Natural killer cell (primary cell): ENCODE measurements around the gene CFAP77. TPM values are rescaled to one million over a fixed set of nuclear protein-coding genes. Genes with fewer than 3 reads are reported as not detected.

Source experiments
- ATAC-seq, 3 donors: fragments of 150-1000 bp in 2 of 3; fragments of 200-7000 bp in 1 of 3; cut with Tn5 transposase; 1 replicate in 1 of 3; 2 replicates in 2 of 3; pipeline ENCODE4 v1.10.0; 2021; ENCODE audit warnings: mild to moderate bottlenecking in 2 of 3, moderate library complexity in 2 of 3
- DNase-seq, 2 donors: peaks; one replicate each; pipeline versions ENCODE4 v3.0.0 to v3.0.0-alpha.2; 2013 to 2021; ENCODE audit warnings: mixed read lengths in 1 of 2
- H3K27ac ChIP-seq: one replicate; pipeline ENCODE4 v1.5.1; 2013; ENCODE audit warnings: mild to moderate bottlenecking, low read length
- H3K27me3 ChIP-seq: one replicate; pipeline ENCODE4 v1.6.1; 2013; ENCODE audit warnings: low read length; ENCODE audit not compliant: control insufficient read depth, insufficient read depth
- H3K36me3 ChIP-seq: one replicate; pipeline ENCODE4 v1.6.1; 2013; ENCODE audit warnings: low read length; ENCODE audit not compliant: control insufficient read depth, insufficient read depth
- H3K4me1 ChIP-seq: one replicate; pipeline ENCODE4 v1.6.1; 2013; ENCODE audit warnings: low read length; ENCODE audit not compliant: control insufficient read depth, insufficient read depth
- H3K4me3 ChIP-seq: one replicate; pipeline ENCODE4 v1.5.1; 2013; ENCODE audit warnings: low read length
- H3K9me3 ChIP-seq: one replicate; pipeline ENCODE4 v1.6.1; 2013; ENCODE audit warnings: low read length; ENCODE audit not compliant: control insufficient read depth, insufficient read depth
- H3K27ac Mint-ChIP-seq, 2 donors: one replicate each; pipeline ENCODE4 v1.8.0; 2022; ENCODE audit warnings: mild to moderate bottlenecking in 2 of 2, mixed read lengths in 2 of 2, moderate library complexity in 1 of 2
- H3K27me3 Mint-ChIP-seq, 2 donors: one replicate each; pipeline ENCODE4 v1.8.0; 2022; ENCODE audit warnings: low read depth in 2 of 2, mixed read lengths in 2 of 2
- H3K36me3 Mint-ChIP-seq: one replicate; pipeline ENCODE4 v1.8.0; 2022; ENCODE audit warnings: mixed read lengths
- H3K4me1 Mint-ChIP-seq, 2 donors: one replicate each; pipeline ENCODE4 v1.8.0; 2022; ENCODE audit warnings: mixed read lengths in 2 of 2
- H3K4me3 Mint-ChIP-seq: one replicate; pipeline ENCODE4 v1.8.0; 2022; ENCODE audit warnings: mild to moderate bottlenecking, moderate library complexity, mixed read lengths
- H3K9me3 Mint-ChIP-seq, 2 donors: one replicate each; pipeline ENCODE4 v1.8.0; 2022; ENCODE audit warnings: mixed read lengths in 2 of 2
- CTCF ChIP-seq: fragments of 200-600 bp; IDR thresholded peaks from one replicate; pipeline ENCODE4 v1.8.0; 2022; ENCODE audit warnings: antibody characterized with exemption
- WGBS: methylation state at CpG from one replicate; pipeline ENCODE4 v1.1.7; 2013; ENCODE audit warnings: missing lambda C conversion rate; ENCODE audit not compliant: insufficient coverage; 5-methylcytosine and 5-hydroxymethylcytosine counted together
- intact Hi-C: fragments of 100-400 bp; cut with micrococcal nuclease; formaldehyde crosslinking; loops from one replicate; pipeline ENCODE4 v1.14.2; 2022
- total RNA-seq, 4 donors: library from RNA; stranded (reverse); fragments of 120-200 nt in 1 of 4; gene quantifications; one replicate each; pipeline versions ENCODE4 v1.2.3 to v1.2.4, GENCODE V29; 2013 to 2022

CFAP77 gene
- total RNA-seq, 3 donors from 2014 or later (not counting 1 experiment from before 2014, with no cell fraction given): not detected

GRCh38 chr9:132457504-132458236 lies 47.7 kb downstream of the CFAP77 start:
- Mint-ChIP-seq H3K27ac (no peak overlapping the region), H3K36me3 (no peaks in the 10 kb centered on the region), H3K27me3 (peaks cover 40 to 48% of the 10 kb centered on the region in 2 donors), H3K4me1 (peaks cover 0 to 4% of the 10 kb centered on the region in 2 donors), H3K4me3 (no peak overlapping the region), H3K9me3 (no peaks in the 10 kb centered on the region)
- no peaks in the 10 kb centered on the region for H3K36me3 ChIP-seq
- H3K27me3 ChIP-seq: peaks cover 10% of the 10 kb centered on the region
- ATAC-seq: no peak
- no peak for DNase-seq
- no peaks in the 10 kb centered on the region for H3K9me3 ChIP-seq
- intact Hi-C loops: no loop called here
- TF ChIP-seq CTCF: no peak
- H3K4me1 ChIP-seq: no peaks in the 10 kb centered on the region
- no peak overlapping the region for H3K4me3 ChIP-seq
- H3K27ac ChIP-seq: no peak overlapping the region
- WGBS: 89% methylated on average over 34 of the region's 36 CpGs

DNA sequence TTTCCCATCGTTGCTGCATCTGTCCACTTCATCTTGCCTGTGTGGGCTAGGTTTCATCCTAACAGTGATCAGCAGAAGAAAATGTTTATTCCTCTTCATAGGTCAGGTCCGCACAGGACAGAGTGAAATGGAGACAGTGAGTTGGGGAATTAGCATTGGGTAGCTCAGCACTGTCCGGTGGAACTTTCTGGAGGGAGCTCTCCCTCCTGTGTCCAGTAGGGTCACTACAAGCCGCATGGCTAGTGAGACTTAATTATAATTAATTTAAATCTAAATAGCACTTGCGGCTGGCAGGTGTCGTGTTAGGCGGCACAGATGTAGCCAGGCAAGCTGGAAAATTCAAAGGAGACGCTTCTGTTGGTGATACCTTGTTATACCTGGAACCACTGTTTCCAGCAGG lies 48.4 kb downstream of the CFAP77 start:
- 97% methylated on average over 7 of the region's 8 CpGs for WGBS
- Mint-ChIP-seq H3K4me3 (no peak overlapping the region), H3K9me3 (no peaks in the 10 kb centered on the region), H3K36me3 (no peaks in the 10 kb centered on the region), H3K4me1 (no peaks in the 10 kb centered on the region), H3K27me3 (peaks cover 41 to 43% of the 10 kb centered on the region in 2 donors), H3K27ac (no peak overlapping the region)
- intact Hi-C loops: no loop called here
- H3K36me3 ChIP-seq: no peaks in the 10 kb centered on the region
- H3K27ac ChIP-seq: no peak overlapping the region
- ATAC-seq: no peak
- no peaks in the 10 kb centered on the region for H3K9me3 ChIP-seq
- H3K4me3 ChIP-seq: no peak overlapping the region
- DNase-seq: no peak
- H3K27me3 ChIP-seq: peaks cover 6% of the 10 kb centered on the region
- TF ChIP-seq CTCF: no peak
- no peaks in the 10 kb centered on the region for H3K4me1 ChIP-seq

DNA sequence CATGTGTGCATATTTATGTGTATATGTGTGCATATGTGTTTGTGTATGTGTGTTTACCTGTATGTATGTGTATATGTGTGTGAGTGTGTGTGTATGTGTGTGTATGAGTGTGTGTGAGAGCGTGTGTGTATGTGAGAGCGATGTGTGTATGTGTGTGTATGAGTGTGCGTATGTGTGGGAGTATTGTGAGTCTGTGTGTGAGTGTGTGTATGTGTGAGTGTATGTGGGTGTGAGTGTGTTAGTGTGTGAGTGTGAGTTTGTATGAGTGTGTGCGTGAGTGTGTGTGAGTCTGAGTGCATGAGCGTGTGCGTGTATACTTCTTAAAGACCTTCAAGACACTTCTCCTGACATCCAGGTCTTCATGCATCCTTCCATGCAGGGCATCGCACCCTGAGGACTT lies 49.6 kb downstream of the CFAP77 start:
- ATAC-seq (no peak), DNase-seq (no peak)
- no peak overlapping the region for H3K4me3 Mint-ChIP-seq
- no peak for TF ChIP-seq CTCF
- intact Hi-C loops: no loop called here
- no peaks in the 10 kb centered on the region for H3K4me1 ChIP-seq
- H3K27ac ChIP-seq: no peak overlapping the region
- H3K27me3 ChIP-seq: no peaks in the 10 kb centered on the region
- no peak overlapping the region for H3K4me3 ChIP-seq
- no peak overlapping the region for H3K27ac Mint-ChIP-seq
- H3K9me3 ChIP-seq: no peaks in the 10 kb centered on the region
- H3K36me3 Mint-ChIP-seq: no peaks in the 10 kb centered on the region
- no peaks in the 10 kb centered on the region for H3K4me1 Mint-ChIP-seq
- peaks cover 28 to 36% of the 10 kb centered on the region in 2 donors for H3K27me3 Mint-ChIP-seq
- no peaks in the 10 kb centered on the region for H3K36me3 ChIP-seq
- WGBS: 97% methylated on average over 7 of the region's 7 CpGs
- no peaks in the 10 kb centered on the region for H3K9me3 Mint-ChIP-seq

GRCh38 chr9:132460240-132460639 lies 50.2 kb downstream of the CFAP77 start:
- no peaks in the 10 kb centered on the region for H3K36me3 ChIP-seq
- H3K4me3 ChIP-seq: no peak overlapping the region
- H3K27ac ChIP-seq: no peak overlapping the region
- intact Hi-C loops: no loop called here
- no peaks in the 10 kb centered on the region for H3K27me3 ChIP-seq
- no peaks in the 10 kb centered on the region for H3K4me1 Mint-ChIP-seq
- no peak overlapping the region for H3K4me3 Mint-ChIP-seq
- 100% methylated on average over 1 of the region's 2 CpGs for WGBS
- H3K9me3 Mint-ChIP-seq: no peaks in the 10 kb centered on the region
- peaks cover 29 to 36% of the 10 kb centered on the region in 2 donors for H3K27me3 Mint-ChIP-seq
- no peaks in the 10 kb centered on the region for H3K4me1 ChIP-seq
- no peaks in the 10 kb centered on the region for H3K9me3 ChIP-seq
- DNase-seq (no peak), ATAC-seq (no peak)
- no peaks in the 10 kb centered on the region for H3K36me3 Mint-ChIP-seq
- TF ChIP-seq CTCF: no peak
- H3K27ac Mint-ChIP-seq: no peak overlapping the region
